ENCODE measurements around the gene SP110.
"Not testable (repeated sequence)": the region's sequence is repeated elsewhere in the genome, so short reads cannot be mapped to it uniquely, and the experiment has no call there.

DNA sequence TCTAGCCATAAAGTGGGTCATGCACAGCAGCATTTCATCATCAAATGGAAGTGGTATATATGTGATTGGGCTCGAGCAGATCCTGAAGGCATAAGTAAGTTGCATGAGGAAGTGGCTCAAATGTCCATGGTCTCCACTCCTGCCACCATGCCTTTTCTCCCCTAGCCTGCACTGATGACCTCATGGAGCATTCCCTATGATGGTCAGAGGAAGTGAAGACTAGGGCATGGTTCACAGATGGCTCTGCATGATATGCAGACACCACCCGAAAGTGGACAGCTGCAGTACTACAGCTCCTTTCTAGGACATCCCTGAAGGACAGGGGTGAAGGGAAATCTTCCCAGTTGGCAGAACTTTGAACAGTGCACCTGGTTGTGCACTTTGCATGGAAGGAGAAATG lies 99.4 kb downstream of the SP110 start:
- TF ChIP-seq, protein P1, sequence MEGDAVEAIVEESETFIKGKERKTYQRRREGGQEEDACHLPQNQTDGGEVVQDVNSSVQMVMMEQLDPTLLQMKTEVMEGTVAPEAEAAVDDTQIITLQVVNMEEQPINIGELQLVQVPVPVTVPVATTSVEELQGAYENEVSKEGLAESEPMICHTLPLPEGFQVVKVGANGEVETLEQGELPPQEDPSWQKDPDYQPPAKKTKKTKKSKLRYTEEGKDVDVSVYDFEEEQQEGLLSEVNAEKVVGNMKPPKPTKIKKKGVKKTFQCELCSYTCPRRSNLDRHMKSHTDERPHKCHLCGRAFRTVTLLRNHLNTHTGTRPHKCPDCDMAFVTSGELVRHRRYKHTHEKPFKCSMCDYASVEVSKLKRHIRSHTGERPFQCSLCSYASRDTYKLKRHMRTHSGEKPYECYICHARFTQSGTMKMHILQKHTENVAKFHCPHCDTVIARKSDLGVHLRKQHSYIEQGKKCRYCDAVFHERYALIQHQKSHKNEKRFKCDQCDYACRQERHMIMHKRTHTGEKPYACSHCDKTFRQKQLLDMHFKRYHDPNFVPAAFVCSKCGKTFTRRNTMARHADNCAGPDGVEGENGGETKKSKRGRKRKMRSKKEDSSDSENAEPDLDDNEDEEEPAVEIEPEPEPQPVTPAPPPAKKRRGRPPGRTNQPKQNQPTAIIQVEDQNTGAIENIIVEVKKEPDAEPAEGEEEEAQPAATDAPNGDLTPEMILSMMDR (IDR thresholded peaks at IDR 0.05) = not testable (repeated sequence)
- TF ChIP-seq POLR2A (IDR thresholded peaks at IDR 0.05) = not testable (repeated sequence)
